NT2/D1 (cell line): ENCODE results near the gene SPOCK2.

Experiments used
- SUZ12 ChIP-seq: IDR thresholded peaks from 2 replicates; pipeline ENCODE4 v1.6.1; 2011; ENCODE audit not compliant: insufficient read length, insufficient read depth; ENCODE audit errors: extremely low read depth
- YY1 ChIP-seq: IDR thresholded peaks from 2 replicates; pipeline ENCODE4 v1.6.1; 2011; ENCODE audit not compliant: insufficient read length, insufficient read depth

DNA sequence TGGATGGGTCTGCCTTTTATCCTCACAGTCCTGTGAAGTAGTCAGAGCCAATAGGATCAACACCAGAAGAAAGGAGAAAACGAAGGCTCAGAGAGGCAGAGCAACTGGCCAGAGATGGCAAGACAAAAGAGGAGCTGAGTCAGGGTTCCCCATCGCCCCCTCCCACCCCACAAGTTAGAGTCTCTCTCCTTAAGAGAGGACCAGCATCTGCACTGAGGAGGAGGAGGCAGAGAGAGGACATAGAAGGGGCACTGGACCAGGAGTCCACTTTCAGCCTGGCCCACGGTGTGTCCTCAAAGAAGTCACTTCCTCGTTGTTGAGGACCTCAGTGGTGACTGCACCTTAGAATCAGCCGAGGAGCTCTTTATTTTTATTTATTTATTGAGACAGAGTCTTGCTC is 11.6 kb downstream of the SPOCK2 start:
- TF ChIP-seq SUZ12 (no peak), YY1 (no peak)
